Liver (tissue), 9 donors: Measurements from ENCODE around the gene RPUSD2. TPM values are rescaled to one million over a fixed set of nuclear protein-coding genes. Genes with fewer than 3 reads are reported as not detected.

Experiments used
- DNase-seq: peaks from one replicate; pipeline ENCODE4 v3.0.0-alpha.2; 2017; ENCODE audit warnings: low spot score
- H3K27ac ChIP-seq, 2 donors: one replicate each; pipeline ENCODE4 v1.7.0; 2013; ENCODE audit warnings: inconsistent platforms in 2 of 2, low read length in 2 of 2, control low read depth in 1 of 2, low read depth in 1 of 2, mild to moderate bottlenecking in 1 of 2
- H3K27me3 ChIP-seq, 4 donors: one replicate each; pipeline versions ENCODE4 v1.6.1 to v1.7.0; 2013; ENCODE audit warnings: low read length in 3 of 4, inconsistent platforms in 1 of 4, mild to moderate bottlenecking in 1 of 4, moderate library complexity in 1 of 4; ENCODE audit not compliant: control insufficient read depth in 4 of 4, insufficient read depth in 4 of 4
- H3K36me3 ChIP-seq, 4 donors: one replicate each; pipeline versions ENCODE4 v1.6.1 to v1.7.0; 2013; ENCODE audit warnings: low read length in 3 of 4, mild to moderate bottlenecking in 3 of 4, low read depth in 1 of 4, moderate library complexity in 1 of 4; ENCODE audit not compliant: control insufficient read depth in 4 of 4, insufficient read depth in 3 of 4
- H3K4me1 ChIP-seq, 4 donors: one replicate each; pipeline versions ENCODE4 v1.6.1 to v1.7.0; 2013; ENCODE audit warnings: low read length in 3 of 4, mild to moderate bottlenecking in 3 of 4, moderate library complexity in 1 of 4; ENCODE audit not compliant: control insufficient read depth in 4 of 4, insufficient read depth in 4 of 4
- H3K4me3 ChIP-seq, 3 donors: one replicate each; pipeline versions ENCODE4 v1.6.1 to v1.7.0; 2013; ENCODE audit warnings: low read length in 3 of 3, control low read depth in 1 of 3, low read depth in 1 of 3, mild to moderate bottlenecking in 1 of 3
- H3K9ac ChIP-seq, 2 donors: one replicate each; pipeline ENCODE4 v1.7.0; 2013; ENCODE audit warnings: low read length in 2 of 2, mild to moderate bottlenecking in 2 of 2, moderate library complexity in 2 of 2, control low read depth in 1 of 2, low read depth in 1 of 2
- H3K9me3 ChIP-seq, 4 donors: one replicate each; pipeline versions ENCODE4 v1.6.1 to v1.7.0; 2013; ENCODE audit warnings: low read length in 3 of 4; ENCODE audit not compliant: control insufficient read depth in 4 of 4
- EGR1 ChIP-seq, 2 donors: IDR thresholded peaks; 2 replicates each; pipeline ENCODE4 v1.6.1; 2016 to 2018; ENCODE audit warnings: antibody characterized with exemption in 2 of 2, low read depth in 2 of 2
- FOXA1 ChIP-seq: IDR thresholded peaks from 2 replicates; pipeline ENCODE4 v1.6.1; 2016; ENCODE audit warnings: antibody characterized with exemption
- GABPA ChIP-seq, 2 donors: IDR thresholded peaks in 1 of 2; conservative IDR thresholded peaks in 1 of 2; 2 replicates each; pipeline ENCODE4 v1.6.1; 2016; ENCODE audit warnings: antibody characterized with exemption in 2 of 2, mild to moderate bottlenecking in 1 of 2, moderate library complexity in 1 of 2
- HNF4A ChIP-seq, 2 donors: conservative IDR thresholded peaks; 2 replicates each; pipeline ENCODE4 v1.6.1; 2016; ENCODE audit warnings: antibody characterized with exemption in 2 of 2, mild to moderate bottlenecking in 2 of 2
- HNF4G ChIP-seq: IDR thresholded peaks from 2 replicates; pipeline ENCODE4 v1.6.1; 2016; ENCODE audit warnings: antibody characterized with exemption
- JUND ChIP-seq, 2 donors: IDR thresholded peaks; 2 replicates each; pipeline ENCODE4 v1.6.1; 2016; ENCODE audit warnings: antibody characterized with exemption in 2 of 2
- NR2F2 ChIP-seq: IDR thresholded peaks from 2 replicates; pipeline ENCODE4 v1.6.1; 2016; ENCODE audit warnings: antibody characterized with exemption
- RXRA ChIP-seq, 2 donors: IDR thresholded peaks; 2 replicates each; pipeline ENCODE4 v1.6.1; 2017 to 2018; ENCODE audit warnings: antibody characterized with exemption in 2 of 2, mild to moderate bottlenecking in 1 of 2
- SP1 ChIP-seq: IDR thresholded peaks from 2 replicates; pipeline ENCODE4 v1.6.1; 2018; ENCODE audit warnings: antibody characterized with exemption, mild to moderate bottlenecking
- TAF1 ChIP-seq: conservative IDR thresholded peaks from 2 replicates; pipeline ENCODE4 v1.6.1; 2016; ENCODE audit warnings: antibody characterized with exemption, mild to moderate bottlenecking
- polyA plus RNA-seq, 2 donors: library from polyadenylated mRNA; stranded (reverse) in 1 of 2; unstranded in 1 of 2; fragments of 200-250 nt in 1 of 2; fragments of >200 nt in 1 of 2; fragmentation: Nextera tagmentation in 1 of 2; extraction: Ambion mirVana in 1 of 2; gene quantifications; one replicate each; pipeline versions ENCODE4 v1.2.1 to v1.2.3, GENCODE V29; 2013 to 2015
- total RNA-seq, 2 donors: library from RNA; depleted of rRNA; stranded (reverse); fragments of >200 nt; gene quantifications; one replicate each; pipeline ENCODE4 v1.2.3, GENCODE V29; 2014
- TF ChIP-seq, protein P1 (sequence below): IDR thresholded peaks from 2 replicates; pipeline ENCODE4 v1.6.1; 2016; ENCODE audit warnings: antibody characterized with exemption
- TF ChIP-seq, protein P2 (sequence below): IDR thresholded peaks from 2 replicates; pipeline ENCODE4 v1.6.1; 2016; ENCODE audit warnings: antibody characterized with exemption
- TF ChIP-seq, protein P3 (sequence below): IDR thresholded peaks from 2 replicates; pipeline ENCODE4 v1.6.1; 2016; ENCODE audit warnings: antibody characterized with exemption
- TF ChIP-seq, protein P4 (sequence below): IDR thresholded peaks from 2 replicates; pipeline ENCODE4 v1.6.1; 2016; ENCODE audit warnings: antibody characterized with exemption, mild to moderate bottlenecking
- donor health status: healthy.
- donor health status: healthy.
- donor health status: healthy.
- donor health status: healthy.
- donor health status: healthy.

RPUSD2 gene
- total and polyA plus RNA-seq, 4 donors = 5.3 to 7.6 (median 6.6) TPM

DNA sequence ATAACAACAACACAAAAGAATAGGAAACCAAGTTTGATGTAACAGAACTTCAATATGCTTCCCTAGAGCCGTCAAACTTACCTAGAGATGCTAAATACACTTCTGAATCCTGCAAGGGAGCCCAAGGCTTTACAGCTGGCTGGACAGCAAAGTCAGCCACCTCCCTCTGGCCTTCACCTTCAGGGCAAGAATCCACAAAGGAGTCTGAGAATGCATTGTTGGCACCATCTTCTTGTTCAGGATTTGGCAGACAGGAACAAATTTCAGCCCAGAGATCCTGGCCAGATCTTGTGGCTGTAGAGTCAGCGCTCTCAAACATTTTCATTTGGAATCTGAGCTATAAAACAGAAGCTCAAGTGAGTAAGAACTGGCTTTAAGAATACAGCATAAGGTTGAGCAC, 6.4 kb upstream of the RPUSD2 start (continued):
- TF ChIP-seq, protein P1, sequence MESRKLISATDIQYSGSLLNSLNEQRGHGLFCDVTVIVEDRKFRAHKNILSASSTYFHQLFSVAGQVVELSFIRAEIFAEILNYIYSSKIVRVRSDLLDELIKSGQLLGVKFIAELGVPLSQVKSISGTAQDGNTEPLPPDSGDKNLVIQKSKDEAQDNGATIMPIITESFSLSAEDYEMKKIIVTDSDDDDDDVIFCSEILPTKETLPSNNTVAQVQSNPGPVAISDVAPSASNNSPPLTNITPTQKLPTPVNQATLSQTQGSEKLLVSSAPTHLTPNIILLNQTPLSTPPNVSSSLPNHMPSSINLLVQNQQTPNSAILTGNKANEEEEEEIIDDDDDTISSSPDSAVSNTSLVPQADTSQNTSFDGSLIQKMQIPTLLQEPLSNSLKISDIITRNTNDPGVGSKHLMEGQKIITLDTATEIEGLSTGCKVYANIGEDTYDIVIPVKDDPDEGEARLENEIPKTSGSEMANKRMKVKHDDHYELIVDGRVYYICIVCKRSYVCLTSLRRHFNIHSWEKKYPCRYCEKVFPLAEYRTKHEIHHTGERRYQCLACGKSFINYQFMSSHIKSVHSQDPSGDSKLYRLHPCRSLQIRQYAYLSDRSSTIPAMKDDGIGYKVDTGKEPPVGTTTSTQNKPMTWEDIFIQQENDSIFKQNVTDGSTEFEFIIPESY = no peak
- TF ChIP-seq HNF4G = no peak

DNA sequence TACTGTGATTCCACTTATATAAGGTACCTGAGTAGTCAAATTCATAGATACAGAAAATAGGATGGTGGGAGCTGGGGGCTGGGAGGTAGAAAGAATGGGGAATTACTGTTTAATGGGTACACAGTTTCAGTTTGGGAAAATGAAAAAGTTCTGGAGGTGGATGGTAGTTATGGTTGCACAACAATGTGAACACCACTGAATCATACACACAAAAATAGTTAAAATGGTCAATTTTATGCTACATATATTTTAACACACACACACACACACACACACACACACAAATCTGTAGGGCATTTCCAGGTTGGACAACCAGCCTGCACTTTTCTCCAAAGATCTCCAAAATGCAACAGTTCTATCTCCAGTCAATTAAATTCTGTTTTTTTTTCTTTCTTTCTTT, 5.7 kb upstream of the RPUSD2 start:
- H3K4me3 ChIP-seq = no peak overlapping the region
- H3K9me3 ChIP-seq = no peaks in the 10 kb centered on the region
- no peak overlapping the region for H3K9ac ChIP-seq
- peaks cover 4 to 15% (median 10%) of the 10 kb centered on the region in 4 donors for H3K4me1 ChIP-seq
- no peak for DNase-seq
- H3K27ac ChIP-seq = no peak overlapping the region
- H3K27me3 ChIP-seq = no peaks in the 10 kb centered on the region
- H3K36me3 ChIP-seq = peaks cover 0 to 5% (median 4%) of the 10 kb centered on the region in 4 donors
- TF ChIP-seq HNF4A (conservative IDR thresholded peaks at IDR 0.05) = no peak
- TF ChIP-seq, protein P2, sequence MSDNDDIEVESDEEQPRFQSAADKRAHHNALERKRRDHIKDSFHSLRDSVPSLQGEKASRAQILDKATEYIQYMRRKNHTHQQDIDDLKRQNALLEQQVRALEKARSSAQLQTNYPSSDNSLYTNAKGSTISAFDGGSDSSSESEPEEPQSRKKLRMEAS = no peak
- TF ChIP-seq, protein P3, sequence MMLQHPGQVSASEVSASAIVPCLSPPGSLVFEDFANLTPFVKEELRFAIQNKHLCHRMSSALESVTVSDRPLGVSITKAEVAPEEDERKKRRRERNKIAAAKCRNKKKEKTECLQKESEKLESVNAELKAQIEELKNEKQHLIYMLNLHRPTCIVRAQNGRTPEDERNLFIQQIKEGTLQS = no peak
- TF ChIP-seq HNF4G = no peak
- no peak for TF ChIP-seq SP1
- TF ChIP-seq RXRA (IDR thresholded peaks at IDR 0.05) = no peak
- TF ChIP-seq, protein P1 = no peak
- TF ChIP-seq EGR1 (IDR thresholded peaks at IDR 0.05; ENCODE audit: low read depth in 2 of 2) = no peak
- no peak for TF ChIP-seq NR2F2
- no peak for TF ChIP-seq TAF1
- TF ChIP-seq, protein P4, sequence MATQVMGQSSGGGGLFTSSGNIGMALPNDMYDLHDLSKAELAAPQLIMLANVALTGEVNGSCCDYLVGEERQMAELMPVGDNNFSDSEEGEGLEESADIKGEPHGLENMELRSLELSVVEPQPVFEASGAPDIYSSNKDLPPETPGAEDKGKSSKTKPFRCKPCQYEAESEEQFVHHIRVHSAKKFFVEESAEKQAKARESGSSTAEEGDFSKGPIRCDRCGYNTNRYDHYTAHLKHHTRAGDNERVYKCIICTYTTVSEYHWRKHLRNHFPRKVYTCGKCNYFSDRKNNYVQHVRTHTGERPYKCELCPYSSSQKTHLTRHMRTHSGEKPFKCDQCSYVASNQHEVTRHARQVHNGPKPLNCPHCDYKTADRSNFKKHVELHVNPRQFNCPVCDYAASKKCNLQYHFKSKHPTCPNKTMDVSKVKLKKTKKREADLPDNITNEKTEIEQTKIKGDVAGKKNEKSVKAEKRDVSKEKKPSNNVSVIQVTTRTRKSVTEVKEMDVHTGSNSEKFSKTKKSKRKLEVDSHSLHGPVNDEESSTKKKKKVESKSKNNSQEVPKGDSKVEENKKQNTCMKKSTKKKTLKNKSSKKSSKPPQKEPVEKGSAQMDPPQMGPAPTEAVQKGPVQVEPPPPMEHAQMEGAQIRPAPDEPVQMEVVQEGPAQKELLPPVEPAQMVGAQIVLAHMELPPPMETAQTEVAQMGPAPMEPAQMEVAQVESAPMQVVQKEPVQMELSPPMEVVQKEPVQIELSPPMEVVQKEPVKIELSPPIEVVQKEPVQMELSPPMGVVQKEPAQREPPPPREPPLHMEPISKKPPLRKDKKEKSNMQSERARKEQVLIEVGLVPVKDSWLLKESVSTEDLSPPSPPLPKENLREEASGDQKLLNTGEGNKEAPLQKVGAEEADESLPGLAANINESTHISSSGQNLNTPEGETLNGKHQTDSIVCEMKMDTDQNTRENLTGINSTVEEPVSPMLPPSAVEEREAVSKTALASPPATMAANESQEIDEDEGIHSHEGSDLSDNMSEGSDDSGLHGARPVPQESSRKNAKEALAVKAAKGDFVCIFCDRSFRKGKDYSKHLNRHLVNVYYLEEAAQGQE = no peak
- no peak for TF ChIP-seq FOXA1
- no peak for TF ChIP-seq JUND (IDR thresholded peaks at IDR 0.05)
- no peak for TF ChIP-seq GABPA (IDR thresholded peaks at IDR 0.05 in 1 of 2, conservative IDR thresholded peaks at IDR 0.05 in 1 of 2)
